Activated naive CD4-positive, alpha-beta T cell treated with anti-CD3 and anti-CD28 coated beads for 36 hours (primary cell): Measurements from ENCODE around the gene BZW1. TPM values are rescaled to one million over a fixed set of nuclear protein-coding genes. Genes with fewer than 3 reads are reported as not detected.

Experiments
- CTCF ChIA-PET: fragments of 350-600 bp; sonication (Branson Sonifier 250); formaldehyde crosslinking; loops from one replicate; lab custom pipeline; 2021; ENCODE audit warnings: antibody characterized with exemption; lab: Charles Lee
- DNase-seq: peaks from one replicate; pipeline ENCODE4 v3.0.0-alpha.2; 2020
- H3K27ac Mint-ChIP-seq: one replicate; pipeline ENCODE4 v1.8.0; 2021; ENCODE audit warnings: mild to moderate bottlenecking, mixed read lengths
- H3K27me3 Mint-ChIP-seq: one replicate; pipeline ENCODE4 v1.8.0; 2021; ENCODE audit warnings: low read depth, mixed read lengths
- H3K36me3 Mint-ChIP-seq: one replicate; pipeline ENCODE4 v1.8.0; 2021; ENCODE audit warnings: low read depth, mixed read lengths
- H3K4me1 Mint-ChIP-seq: one replicate; pipeline ENCODE4 v1.8.0; 2021; ENCODE audit warnings: low read depth, mixed read lengths
- H3K4me3 Mint-ChIP-seq: one replicate; pipeline ENCODE4 v1.8.0; 2021; ENCODE audit warnings: mild to moderate bottlenecking, moderate library complexity, mixed read lengths
- H3K9me3 Mint-ChIP-seq: one replicate; pipeline ENCODE4 v1.8.0; 2021; ENCODE audit warnings: mixed read lengths
- intact Hi-C: fragments of 100-400 bp; cut with micrococcal nuclease; formaldehyde crosslinking; loops from one replicate; pipeline ENCODE4 v1.15.1; 2023
- total RNA-seq, 2 experiments: library from RNA; stranded (reverse); gene quantifications; one replicate each; pipeline ENCODE4 v1.2.3, GENCODE V29; 2021

BZW1 gene
- total RNA-seq, 2 experiments from 2014 or later: 423 to 442 TPM

- CTCF ChIA-PET: interaction anchor here (0.8 to 1.8 kb wide), 7 partner anchors 9 to 343 kb away, joined by 3 to 7 read pairs (median 3); partner anchors contain the start of genes NIF3L1 and PPIL3
- H3K27me3 Mint-ChIP-seq: no peaks in the 10 kb centered on the region
- peaks cover 31% of the 10 kb centered on the region for H3K4me1 Mint-ChIP-seq
- no peaks in the 10 kb centered on the region for H3K9me3 Mint-ChIP-seq
- H3K4me3 Mint-ChIP-seq: peak within 1 kb of the TSS; percentile 98
- peak within 1 kb of the TSS; percentile 100 for H3K27ac Mint-ChIP-seq
- intact Hi-C loops: loop anchor here (1.0 to 2.0 kb wide), 7 partner anchors 25 to 1402 kb away; partner anchors contain the start of genes BZW1, HYCC2, NIF3L1 and PPIL3
- peak; percentile 98 for DNase-seq
- peaks cover 43% of the 10 kb centered on the region for H3K36me3 Mint-ChIP-seq
These were observed 52.7 kb downstream of the BZW1 start, which contains the start of gene CLK1 for GRCh38 chr2:200864176-200865034. Gene CLK1 (minus strand): TSS chr2:200864658. CDS start chr2:200861862, 2,796 bp downstream.

- DNase-seq: no peak
- H3K27ac Mint-ChIP-seq: no peak overlapping the region
- H3K27me3 Mint-ChIP-seq: no peaks in the 10 kb centered on the region
- intact Hi-C loops: no loop called here
- CTCF ChIA-PET: interaction anchor here (0.6 to 0.9 kb wide), 2 partner anchors 18 to 156 kb away, joined by 3 read pairs; no protein-coding TSS in a partner anchor
- no peaks in the 10 kb centered on the region for H3K9me3 Mint-ChIP-seq
- H3K4me1 Mint-ChIP-seq: peaks cover 13% of the 10 kb centered on the region
- H3K36me3 Mint-ChIP-seq: peaks cover 9% of the 10 kb centered on the region
- no peak overlapping the region for H3K4me3 Mint-ChIP-seq
These were observed 57.3 kb downstream of the BZW1 start for GRCh38 chr2:200869014-200869413.

- DNase-seq: no peak
- peaks cover 14% of the 10 kb centered on the region for H3K36me3 Mint-ChIP-seq
- CTCF ChIA-PET: interaction anchor here (1.1 kb wide), 1 partner anchor 295 kb away, joined by 3 read pairs; no protein-coding TSS in a partner anchor
- H3K27me3 Mint-ChIP-seq: no peaks in the 10 kb centered on the region
- H3K4me3 Mint-ChIP-seq: no peak overlapping the region
- intact Hi-C loops: no loop called here
- peak overlapping the region; percentile 80 for H3K27ac Mint-ChIP-seq
- no peaks in the 10 kb centered on the region for H3K9me3 Mint-ChIP-seq
- peaks cover 9% of the 10 kb centered on the region for H3K4me1 Mint-ChIP-seq
These were observed 59.4 kb downstream of the BZW1 start for GRCh38 chr2:200871151-200871550.

- H3K4me3 Mint-ChIP-seq: no peak overlapping the region
- DNase-seq: no peak
- no peaks in the 10 kb centered on the region for H3K27me3 Mint-ChIP-seq
- intact Hi-C loops: no loop called here
- H3K4me1 Mint-ChIP-seq: peaks cover 6% of the 10 kb centered on the region
- CTCF ChIA-PET: interaction anchor here (1.4 kb wide), 1 partner anchor 10 kb away, joined by 5 read pairs; the partner anchor contains the start of gene CLK1
- no peak overlapping the region for H3K27ac Mint-ChIP-seq
- H3K36me3 Mint-ChIP-seq: peaks cover 18% of the 10 kb centered on the region
- no peaks in the 10 kb centered on the region for H3K9me3 Mint-ChIP-seq
These were observed 61.9 kb downstream of the BZW1 start for GRCh38 chr2:200873560-200873959.

Other genes with a start within 250 kb of the BZW1 start
- under 1 TPM; 0.45 to 0.79 TPM for gene AOX1, start 225.9 kb upstream of the BZW1 start, total RNA-seq
- 100 to 1,000 TPM; 174 to 196 TPM for gene CLK1, start 52.7 kb downstream of the BZW1 start, total RNA-seq
- 10 to 100 TPM; 81.3 to 82.2 TPM for gene PPIL3, start 77.2 kb downstream of the BZW1 start, total RNA-seq
- 10 to 100 TPM; 31.6 to 33.3 TPM for gene NIF3L1, start 77.5 kb downstream of the BZW1 start, total RNA-seq
- gene ORC2, start 151.8 kb downstream of the BZW1 start, total RNA-seq: 10 to 100 TPM; 53.7 to 56.8 TPM